ENCODE data around the gene CCDC190.

- TF ChIP-seq CTCF (IDR thresholded peaks at IDR 0.05) (no peak), POLR2A (IDR thresholded peaks at IDR 0.05) (no peak)
Measured at GRCh38 chr1:162884831-162885230, 23.9 kb upstream of the CCDC190 start.
